Fibroblast of lung (primary cell): Measurements from ENCODE around the gene NOMO2. TPM values are rescaled to one million over a fixed set of nuclear protein-coding genes. Genes with fewer than 3 reads are reported as not detected.
"Not testable (repeated sequence)": the region's sequence is repeated elsewhere in the genome, so short reads cannot be mapped to it uniquely, and the experiment has no call there.

Source experiments
- DNase-seq, 2 donors: peaks; one replicate each; pipeline versions ENCODE4 v3.0.0 to v3.0.0-alpha.2; 2010; ENCODE audit warnings: low read depth in 2 of 2
- H2AFZ ChIP-seq: 2 replicates; pipeline ENCODE4 v1.5.1; 2012; ENCODE audit warnings: low read length, control low read depth, inconsistent platforms
- H3K27ac ChIP-seq: 2 replicates; pipeline ENCODE4 v1.5.1; 2011; ENCODE audit warnings: low read length, control low read depth; ENCODE audit not compliant: insufficient read depth
- H3K27me3 ChIP-seq: 2 replicates; pipeline ENCODE4 v1.5.1; 2011; ENCODE audit warnings: mild to moderate bottlenecking, low read length; ENCODE audit not compliant: control insufficient read depth, insufficient read depth
- H3K36me3 ChIP-seq: 2 replicates; pipeline ENCODE4 v1.5.1; 2011; ENCODE audit warnings: low read length; ENCODE audit not compliant: control insufficient read depth, insufficient read depth
- H3K4me1 ChIP-seq: 2 replicates; pipeline ENCODE4 v1.5.1; 2011; ENCODE audit warnings: low read length; ENCODE audit not compliant: control insufficient read depth, insufficient read depth; ENCODE audit errors: extremely low read depth
- H3K4me2 ChIP-seq: 2 replicates; pipeline ENCODE4 v1.5.1; 2011; ENCODE audit warnings: low read length, control low read depth; ENCODE audit not compliant: insufficient read depth; ENCODE audit errors: extremely low read depth
- H3K4me3 ChIP-seq, 4 experiments: fragments of 200-600 bp in 1 of 4; sonication (generic) in 1 of 4; replicated peaks in 1 of 4; 2 replicates each; pipeline ENCODE4 v1.5.1; 2011 to 2016; ENCODE audit warnings: low read length in 4 of 4, low read depth in 3 of 4, mild to moderate bottlenecking in 3 of 4, control low read depth in 2 of 4, inconsistent platforms in 1 of 4, mixed read lengths in 1 of 4; ENCODE audit not compliant: insufficient read depth in 1 of 4; ENCODE audit errors: control extremely low read depth in 1 of 4
- H3K79me2 ChIP-seq: 2 replicates; pipeline ENCODE4 v1.5.1; 2012; ENCODE audit warnings: mild to moderate bottlenecking, low read length, inconsistent platforms; ENCODE audit not compliant: control insufficient read depth, insufficient read depth
- H3K9ac ChIP-seq: 2 replicates; pipeline ENCODE4 v1.5.1; 2011; ENCODE audit warnings: mild to moderate bottlenecking, low read length, control low read depth; ENCODE audit not compliant: insufficient read depth
- H3K9me3 ChIP-seq: 2 replicates; pipeline ENCODE4 v1.5.1; 2012; ENCODE audit warnings: low read depth, low read length; ENCODE audit not compliant: control insufficient read depth, insufficient read depth
- H4K20me1 ChIP-seq: 2 replicates; pipeline ENCODE4 v1.5.1; 2011; ENCODE audit warnings: low read length; ENCODE audit not compliant: control insufficient read depth, insufficient read depth; ENCODE audit errors: extremely low read depth
- polyA minus RNA-seq: library from RNA; depleted of rRNA, polyadenylated mRNA; stranded (reverse); fragments of >200 nt; gene quantifications from 2 replicates; pipeline ENCODE4 v1.2.3, GENCODE V29; 2011; ENCODE audit warnings: low replicate concordance
- polyA plus RNA-seq, 2 donors: library from polyadenylated mRNA; depleted of rRNA in 1 of 2; stranded (reverse) in 1 of 2; unstranded in 1 of 2; fragments of >200 nt; gene quantifications; 2 replicates each; pipeline ENCODE4 v1.2.1, GENCODE V29; 2011 to 2012; ENCODE audit warnings: missing spikeins in 1 of 2
- total RNA-seq: library from RNA; depleted of rRNA; stranded (reverse); fragments of >200 nt; gene quantifications from 2 replicates; pipeline ENCODE4 v1.2.1, GENCODE V29; 2014

NOMO2 gene
- 88.9 and 186 TPM in 2 replicates for total RNA-seq
- 69.6 and 120 TPM in 2 replicates for polyA plus RNA-seq
- polyA plus RNA-seq (2012): 113 and 164 TPM in 2 replicates
- 163 and 250 TPM in 2 replicates for polyA minus RNA-seq

- peak within 1 kb of the TSS in 3 of 4 experiments; percentile 40 to 58 (median 54) for H3K4me3 ChIP-seq
- H3K9ac ChIP-seq: peak within 1 kb of the TSS; percentile 7
- H3K27ac ChIP-seq, H3K27me3 ChIP-seq, H3K36me3 ChIP-seq, H2AFZ ChIP-seq, H3K4me1 ChIP-seq, H3K79me2 ChIP-seq, H3K4me2 ChIP-seq, H3K9me3 ChIP-seq, H4K20me1 ChIP-seq: not testable (repeated sequence)
- peak in 1 of 2 donors; percentile 8 for DNase-seq
Observed at GRCh38 chr16:18561727-18562314, at the start of gene NOMO2. NOMO2 (minus strand) TSS chr16:18562097; CDS start chr16:18562040, 57 bp downstream.

- not testable (repeated sequence) for H3K36me3 ChIP-seq, DNase-seq, H3K27me3 ChIP-seq, H3K4me1 ChIP-seq, H3K79me2 ChIP-seq, H4K20me1 ChIP-seq, H3K4me3 ChIP-seq, H3K9ac ChIP-seq, H3K4me2 ChIP-seq, H2AFZ ChIP-seq, H3K27ac ChIP-seq, H3K9me3 ChIP-seq
Observed at GRCh38 chr16:18610147-18610803, 48.4 kb upstream of the NOMO2 start.

GRCh38 chr16:18608271-18608670 is 46.4 kb upstream of the NOMO2 start:
- H3K36me3 ChIP-seq, H4K20me1 ChIP-seq, H2AFZ ChIP-seq, H3K9ac ChIP-seq, H3K27ac ChIP-seq, H3K4me2 ChIP-seq, DNase-seq, H3K4me1 ChIP-seq, H3K4me3 ChIP-seq, H3K9me3 ChIP-seq, H3K27me3 ChIP-seq, H3K79me2 ChIP-seq: not testable (repeated sequence)

- not testable (repeated sequence) for H3K27ac ChIP-seq, H3K4me3 ChIP-seq, H3K4me1 ChIP-seq, DNase-seq, H4K20me1 ChIP-seq, H3K36me3 ChIP-seq, H3K9ac ChIP-seq, H3K79me2 ChIP-seq, H3K4me2 ChIP-seq, H2AFZ ChIP-seq, H3K9me3 ChIP-seq, H3K27me3 ChIP-seq
Observed at GRCh38 chr16:18603572-18604246, 41.8 kb upstream of the NOMO2 start.

GRCh38 chr16:18598582-18598981 is 36.7 kb upstream of the NOMO2 start:
- H3K9ac ChIP-seq, H3K9me3 ChIP-seq, H2AFZ ChIP-seq, H3K27me3 ChIP-seq, H4K20me1 ChIP-seq, H3K4me3 ChIP-seq, H3K4me2 ChIP-seq, H3K27ac ChIP-seq, H3K79me2 ChIP-seq, DNase-seq, H3K36me3 ChIP-seq, H3K4me1 ChIP-seq: not testable (repeated sequence)

GRCh38 chr16:18597734-18598133 is 35.8 kb upstream of the NOMO2 start:
- H3K4me3 ChIP-seq, H3K4me1 ChIP-seq, H3K79me2 ChIP-seq, H3K27ac ChIP-seq, H2AFZ ChIP-seq, DNase-seq, H3K9me3 ChIP-seq, H3K36me3 ChIP-seq, H3K9ac ChIP-seq, H3K27me3 ChIP-seq, H3K4me2 ChIP-seq, H4K20me1 ChIP-seq: not testable (repeated sequence)
